HG03159 (cell line): ENCODE data around the gene PLEKHA8.
"Not testable (repeated sequence)": the region's sequence is repeated elsewhere in the genome, so short reads cannot be mapped to it uniquely, and the experiment has no call there.

Source experiments
- ATAC-seq: cut with Tn5 transposase; IDR thresholded peaks from one replicate; pipeline ENCODE4 v1.9.1; 2021; ENCODE audit warnings: mild to moderate bottlenecking, moderate library complexity; ENCODE audit not compliant: unreplicated experiment

PLEKHA8 gene

GRCh38 chr7:30061786-30062185 lies 33.6 kb downstream of the PLEKHA8 start:
- ATAC-seq: not testable (repeated sequence)

GRCh38 chr7:30062587-30062986 lies 34.4 kb downstream of the PLEKHA8 start:
- ATAC-seq: no peak

- no peak for ATAC-seq
Measured at GRCh38 chr7:30065746-30066145, 37.5 kb downstream of the PLEKHA8 start.

GRCh38 chr7:30066687-30067086 lies 38.5 kb downstream of the PLEKHA8 start:
- no peak for ATAC-seq

- ATAC-seq: no peak
Measured at GRCh38 chr7:30068117-30068516, 39.9 kb downstream of the PLEKHA8 start.

GRCh38 chr7:30069096-30069867 lies 41.1 kb downstream of the PLEKHA8 start:
- ATAC-seq: no peak

GRCh38 chr7:30070052-30070451 lies 41.8 kb downstream of the PLEKHA8 start:
- ATAC-seq: no peak

GRCh38 chr7:30072735-30073134 lies 44.5 kb downstream of the PLEKHA8 start:
- ATAC-seq: no peak

- no peak for ATAC-seq
Measured at GRCh38 chr7:30074422-30075030, 46.3 kb downstream of the PLEKHA8 start.

- no peak for ATAC-seq
Measured at GRCh38 chr7:30076411-30076810, 48.2 kb downstream of the PLEKHA8 start.

- ATAC-seq: no peak
Measured at GRCh38 chr7:30078280-30078679, 50.1 kb downstream of the PLEKHA8 start.

- ATAC-seq: no peak
Measured at GRCh38 chr7:30079880-30080279, 51.7 kb downstream of the PLEKHA8 start.

GRCh38 chr7:30080818-30081217 lies 52.6 kb downstream of the PLEKHA8 start:
- ATAC-seq: no peak

- ATAC-seq: no peak
Measured at GRCh38 chr7:30082686-30083085, 54.5 kb downstream of the PLEKHA8 start.

GRCh38 chr7:30083334-30083733 lies 55.1 kb downstream of the PLEKHA8 start:
- no peak for ATAC-seq

GRCh38 chr7:30084212-30084611 lies 56.0 kb downstream of the PLEKHA8 start:
- ATAC-seq: no peak

GRCh38 chr7:30086529-30086928 lies 58.3 kb downstream of the PLEKHA8 start:
- ATAC-seq: no peak

GRCh38 chr7:30087371-30087770 lies 59.2 kb downstream of the PLEKHA8 start:
- ATAC-seq: no peak

- no peak for ATAC-seq
Measured at GRCh38 chr7:30088362-30088761, 60.1 kb downstream of the PLEKHA8 start.

- no peak for ATAC-seq
Measured at GRCh38 chr7:30090111-30090510, 61.9 kb downstream of the PLEKHA8 start.

GRCh38 chr7:30091491-30091912 lies 63.3 kb downstream of the PLEKHA8 start:
- no peak for ATAC-seq

GRCh38 chr7:30091987-30092386 lies 63.8 kb downstream of the PLEKHA8 start:
- ATAC-seq: no peak
